Fibroblast of lung (primary cell): Measurements from ENCODE around the gene OPA3. TPM values are rescaled to one million over a fixed set of nuclear protein-coding genes. Genes with fewer than 3 reads are reported as not detected.
A peak's percentile ranks its signal among the peaks of the same experiment; 100 is the strongest.

Experiments used
- DNase-seq, 2 donors: peaks; one replicate each; pipeline versions ENCODE4 v3.0.0 to v3.0.0-alpha.2; 2010; ENCODE audit warnings: low read depth in 2 of 2
- H2AFZ ChIP-seq: 2 replicates; pipeline ENCODE4 v1.5.1; 2012; ENCODE audit warnings: low read length, control low read depth, inconsistent platforms
- H3K27ac ChIP-seq: 2 replicates; pipeline ENCODE4 v1.5.1; 2011; ENCODE audit warnings: low read length, control low read depth; ENCODE audit not compliant: insufficient read depth
- H3K27me3 ChIP-seq: 2 replicates; pipeline ENCODE4 v1.5.1; 2011; ENCODE audit warnings: mild to moderate bottlenecking, low read length; ENCODE audit not compliant: control insufficient read depth, insufficient read depth
- H3K36me3 ChIP-seq: 2 replicates; pipeline ENCODE4 v1.5.1; 2011; ENCODE audit warnings: low read length; ENCODE audit not compliant: control insufficient read depth, insufficient read depth
- H3K4me1 ChIP-seq: 2 replicates; pipeline ENCODE4 v1.5.1; 2011; ENCODE audit warnings: low read length; ENCODE audit not compliant: control insufficient read depth, insufficient read depth; ENCODE audit errors: extremely low read depth
- H3K4me2 ChIP-seq: 2 replicates; pipeline ENCODE4 v1.5.1; 2011; ENCODE audit warnings: low read length, control low read depth; ENCODE audit not compliant: insufficient read depth; ENCODE audit errors: extremely low read depth
- H3K4me3 ChIP-seq, 4 experiments: fragments of 200-600 bp in 1 of 4; sonication (generic) in 1 of 4; replicated peaks in 1 of 4; 2 replicates each; pipeline ENCODE4 v1.5.1; 2011 to 2016; ENCODE audit warnings: low read length in 4 of 4, low read depth in 3 of 4, mild to moderate bottlenecking in 3 of 4, control low read depth in 2 of 4, inconsistent platforms in 1 of 4, mixed read lengths in 1 of 4; ENCODE audit not compliant: insufficient read depth in 1 of 4; ENCODE audit errors: control extremely low read depth in 1 of 4
- H3K79me2 ChIP-seq: 2 replicates; pipeline ENCODE4 v1.5.1; 2012; ENCODE audit warnings: mild to moderate bottlenecking, low read length, inconsistent platforms; ENCODE audit not compliant: control insufficient read depth, insufficient read depth
- H3K9ac ChIP-seq: 2 replicates; pipeline ENCODE4 v1.5.1; 2011; ENCODE audit warnings: mild to moderate bottlenecking, low read length, control low read depth; ENCODE audit not compliant: insufficient read depth
- H3K9me3 ChIP-seq: 2 replicates; pipeline ENCODE4 v1.5.1; 2012; ENCODE audit warnings: low read depth, low read length; ENCODE audit not compliant: control insufficient read depth, insufficient read depth
- H4K20me1 ChIP-seq: 2 replicates; pipeline ENCODE4 v1.5.1; 2011; ENCODE audit warnings: low read length; ENCODE audit not compliant: control insufficient read depth, insufficient read depth; ENCODE audit errors: extremely low read depth
- CTCF ChIP-seq, 2 donors: IDR thresholded peaks in 1 of 2; conservative IDR thresholded peaks in 1 of 2; 1 replicate in 1 of 2; 2 replicates in 1 of 2; pipeline ENCODE4 v1.5.1; 2011 to 2012; ENCODE audit warnings: low read length in 2 of 2, control low read depth in 1 of 2, inconsistent platforms in 1 of 2, low read depth in 1 of 2, mild to moderate bottlenecking in 1 of 2
- EZH2 ChIP-seq: IDR thresholded peaks from 2 replicates; pipeline ENCODE4 v1.5.1; 2012; ENCODE audit warnings: low read length, control low read depth, mild to moderate bottlenecking; ENCODE audit errors: missing control alignments
- polyA minus RNA-seq: library from RNA; depleted of rRNA, polyadenylated mRNA; stranded (reverse); fragments of >200 nt; gene quantifications from 2 replicates; pipeline ENCODE4 v1.2.3, GENCODE V29; 2011; ENCODE audit warnings: low replicate concordance
- polyA plus RNA-seq, 2 donors: library from polyadenylated mRNA; depleted of rRNA in 1 of 2; stranded (reverse) in 1 of 2; unstranded in 1 of 2; fragments of >200 nt; gene quantifications; 2 replicates each; pipeline ENCODE4 v1.2.1, GENCODE V29; 2011 to 2012; ENCODE audit warnings: missing spikeins in 1 of 2
- total RNA-seq: library from RNA; depleted of rRNA; stranded (reverse); fragments of >200 nt; gene quantifications from 2 replicates; pipeline ENCODE4 v1.2.1, GENCODE V29; 2014

OPA3 gene
- total RNA-seq (3.1 and 3.8 TPM in 2 replicates), polyA plus RNA-seq (8.3 and 11.3 TPM in 2 replicates), polyA minus RNA-seq (13.6 and 30.8 TPM in 2 replicates)
- 6.9 and 8.6 TPM in 2 replicates for polyA plus RNA-seq (2012)

GRCh38 chr19:45584332-45585157 is at the start of gene OPA3:
OPA3 (minus strand) TSS chr19:45584802; CDS start chr19:45584764, 38 bp downstream.
- no peaks in the 10 kb centered on the region for H3K36me3 ChIP-seq
- H3K9ac ChIP-seq: peak within 1 kb of the TSS; percentile 92
- H2AFZ ChIP-seq: peak within 1 kb of the TSS; percentile 72
- H3K27me3 ChIP-seq: no peaks in the 10 kb centered on the region
- H3K4me1 ChIP-seq: no peaks in the 10 kb centered on the region
- peak within 1 kb of the TSS; percentile 97 for H3K27ac ChIP-seq
- H3K9me3 ChIP-seq: no peaks in the 10 kb centered on the region
- peak within 1 kb of the TSS; percentile 65 to 81 (median 74) for H3K4me3 ChIP-seq
- H3K79me2 ChIP-seq: peaks cover 9% of the 10 kb centered on the region
- peak within 1 kb of the TSS; percentile 91 for H3K4me2 ChIP-seq
- peak; percentile 100 for DNase-seq
- H4K20me1 ChIP-seq: no peaks in the 10 kb centered on the region
- TF ChIP-seq EZH2 (no peak), CTCF (conservative IDR thresholded peaks at IDR 0.05 in 1 of 2, IDR thresholded peaks at IDR 0.05 in 1 of 2; ENCODE audit: low read depth in 1 of 2, low read length in 2 of 2) (no peak)

GRCh38 chr19:45632468-45633196 is 48.0 kb upstream of the OPA3 start:
- no peak overlapping the region for H3K4me2 ChIP-seq
- TF ChIP-seq CTCF (conservative IDR thresholded peaks at IDR 0.05 in 1 of 2, IDR thresholded peaks at IDR 0.05 in 1 of 2; ENCODE audit: low read depth in 1 of 2, low read length in 2 of 2) (no peak), EZH2 (no peak)
- H3K79me2 ChIP-seq: no peaks in the 10 kb centered on the region

GRCh38 chr19:45630463-45630862 is 45.9 kb upstream of the OPA3 start:
- Histone ChIP-seq H4K20me1 (no peaks in the 10 kb centered on the region), H3K27ac (peak overlapping the region; percentile 51), H3K4me2 (peak overlapping the region; percentile 59), H3K79me2 (no peaks in the 10 kb centered on the region), H3K9ac (no peak overlapping the region), H3K4me3 (no peak overlapping the region), H3K4me1 (peaks cover 9% of the 10 kb centered on the region), H3K36me3 (peaks cover 9% of the 10 kb centered on the region), H3K27me3 (no peaks in the 10 kb centered on the region), H2AFZ (no peak overlapping the region), H3K9me3 (no peaks in the 10 kb centered on the region)
- TF ChIP-seq EZH2 (no peak), CTCF (conservative IDR thresholded peaks at IDR 0.05 in 1 of 2, IDR thresholded peaks at IDR 0.05 in 1 of 2; ENCODE audit: low read depth in 1 of 2, low read length in 2 of 2) (no peak)
- peak; percentile 85 to 96 for DNase-seq

More at GRCh38 chr19:45632468-45633196, 48.0 kb upstream of the OPA3 start:
- H3K4me1 ChIP-seq: peaks cover 9% of the 10 kb centered on the region
- peaks cover 9% of the 10 kb centered on the region for H3K36me3 ChIP-seq
- peak; percentile 90 to 93 for DNase-seq
- H2AFZ ChIP-seq: no peak overlapping the region
- H3K4me3 ChIP-seq: no peak overlapping the region
- H3K27me3 ChIP-seq: no peaks in the 10 kb centered on the region
- peak overlapping the region; percentile 38 for H3K27ac ChIP-seq
- no peak overlapping the region for H3K9ac ChIP-seq
- no peaks in the 10 kb centered on the region for H4K20me1 ChIP-seq
- no peaks in the 10 kb centered on the region for H3K9me3 ChIP-seq
